Kidney (tissue), 14 donors: Measurements from ENCODE around the gene SLC36A1. TPM values are rescaled to one million over a fixed set of nuclear protein-coding genes. Genes with fewer than 3 reads are reported as not detected.

Experiments used
- DNase-seq, 5 donors: peaks; one replicate each; pipeline ENCODE4 v3.0.0-alpha.2; 2013 to 2020
- FAIRE-seq: peaks from 2 replicates; lab custom pipeline; 2012; peaks lifted over from hg19 to GRCh38; lab: Jason Lieb, UNC
- H3K27ac ChIP-seq, 2 donors: one replicate each; pipeline ENCODE4 v1.7.0; 2013; ENCODE audit warnings: low read depth in 2 of 2, low read length in 2 of 2, inconsistent platforms in 1 of 2
- H3K27me3 ChIP-seq: one replicate; pipeline ENCODE4 v1.7.1; 2013; ENCODE audit warnings: low read length, inconsistent platforms; ENCODE audit not compliant: control insufficient read depth, insufficient read depth
- H3K36me3 ChIP-seq, 3 donors: one replicate each; pipeline versions ENCODE4 v1.7.0 to v1.7.1; 2013; ENCODE audit warnings: low read length in 3 of 3, control low read depth in 1 of 3, inconsistent platforms in 1 of 3; ENCODE audit not compliant: insufficient read depth in 3 of 3, control insufficient read depth in 2 of 3
- H3K4me1 ChIP-seq, 3 donors: one replicate each; pipeline versions ENCODE4 v1.7.0 to v1.7.1; 2013; ENCODE audit warnings: low read length in 3 of 3, inconsistent platforms in 1 of 3, low read depth in 1 of 3; ENCODE audit not compliant: control insufficient read depth in 2 of 3, insufficient read depth in 2 of 3
- H3K4me3 ChIP-seq, 3 donors: one replicate each; pipeline versions ENCODE4 v1.7.0 to v1.8.1; 2013; ENCODE audit warnings: low read length in 3 of 3, control low read depth in 1 of 3, inconsistent platforms in 1 of 3
- H3K9ac ChIP-seq, 3 donors: one replicate each; pipeline versions ENCODE4 v1.7.0 to v1.7.1; 2013; ENCODE audit warnings: low read length in 3 of 3, control low read depth in 1 of 3, inconsistent platforms in 1 of 3
- H3K9me3 ChIP-seq, 3 donors: one replicate each; pipeline versions ENCODE4 v1.7.0 to v1.7.1; 2013; ENCODE audit warnings: low read length in 3 of 3, control low read depth in 1 of 3, inconsistent platforms in 1 of 3; ENCODE audit not compliant: control insufficient read depth in 2 of 3, insufficient read depth in 1 of 3
- intact Hi-C: fragments of 100-400 bp; cut with DNase I; formaldehyde crosslinking; loops from one replicate; pipeline ENCODE4 v1.11.1; 2022
- polyA plus RNA-seq: library from polyadenylated mRNA; stranded (reverse); fragments of 350-450 nt; fragmentation: Illumina TruSeq; extraction: RNeasy Lipid Tissue Mini Kit (QIAGEN cat#74804); gene quantifications from one replicate; pipeline ENCODE4 v1.2.3, GENCODE V29; 2014; ENCODE audit warnings: low read depth, low replicate concordance; ENCODE audit not compliant: insufficient read depth
- total RNA-seq: library from RNA; stranded (reverse); fragmentation: NEBNext Ultra II Directional; extraction: Animal tissue kit (Norgen Biotek cat#: 25700); gene quantifications from one replicate; pipeline ENCODE4 v1.2.1, GENCODE V29; 2021
- TF ChIP-seq, protein P1 (sequence below): IDR thresholded peaks from 3 replicates; pipeline ENCODE4 v1.5.1; 2012; ENCODE audit warnings: mild to moderate bottlenecking, moderate library complexity, borderline replicate concordance; ENCODE audit not compliant: insufficient read depth; ENCODE audit errors: extremely low read depth
- donor health status: control.
- donor health status: control.
- donor health status: control.
- donor health status: control.
- donor health status: control.
- donor health status: DM: yes; HTN: yes; CAD: no.
- donor health status: Normal renal cell carcinoma (clear cell type).

Gene SLC36A1
- total and polyA plus RNA-seq, 2 donors from 2014 or later, result 4.1 to 11.0 TPM

DNA sequence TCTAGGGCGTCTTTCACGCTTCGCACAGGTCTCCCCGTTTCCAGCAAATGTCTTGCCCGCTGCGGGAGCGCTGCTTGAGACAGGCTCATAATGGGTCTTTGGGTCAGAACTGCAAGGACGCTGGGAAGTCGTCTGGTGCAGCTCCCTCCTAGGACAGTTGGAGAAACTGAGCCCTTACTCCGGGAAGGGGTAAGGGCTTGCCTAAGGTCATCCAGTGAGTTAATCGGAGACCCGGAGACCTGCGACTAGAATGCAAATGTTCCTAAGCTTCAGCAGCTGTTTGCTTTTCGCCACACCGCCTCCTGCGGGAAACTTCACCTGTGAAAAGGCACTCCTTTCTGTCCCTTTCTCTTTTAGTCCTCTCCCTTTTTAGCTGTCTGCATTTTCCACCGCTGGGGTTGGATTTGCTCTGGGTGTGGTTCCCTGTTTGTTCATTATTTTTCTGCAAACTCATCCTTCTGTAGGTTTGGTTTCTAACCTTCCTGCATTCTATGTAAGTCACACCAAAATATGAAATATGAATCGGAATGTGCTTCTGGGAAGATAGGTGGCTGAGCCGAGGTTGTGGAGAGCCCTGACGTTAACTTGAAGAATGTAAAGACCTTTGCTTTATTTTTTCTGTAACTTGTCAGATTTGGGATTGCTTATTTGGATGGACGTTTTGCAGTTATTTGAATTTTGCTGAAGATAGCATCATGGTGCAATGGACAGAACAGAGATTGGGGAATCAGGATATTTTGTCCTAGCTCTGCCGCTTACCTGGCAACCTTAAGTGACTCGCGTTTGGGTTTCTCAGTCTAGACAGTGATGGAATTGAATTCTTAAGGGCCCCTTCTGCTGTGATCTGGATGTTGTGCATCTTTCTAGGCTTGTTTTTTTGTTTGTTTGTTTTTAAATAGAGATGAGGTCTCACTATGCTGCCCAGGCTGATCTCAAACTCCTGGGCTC lies 909 bp downstream of the SLC36A1 start:
- H3K9me3 ChIP-seq, result no peaks in the 10 kb centered on the region
- intact Hi-C loops, result no loop called here
- TF ChIP-seq, protein P1, sequence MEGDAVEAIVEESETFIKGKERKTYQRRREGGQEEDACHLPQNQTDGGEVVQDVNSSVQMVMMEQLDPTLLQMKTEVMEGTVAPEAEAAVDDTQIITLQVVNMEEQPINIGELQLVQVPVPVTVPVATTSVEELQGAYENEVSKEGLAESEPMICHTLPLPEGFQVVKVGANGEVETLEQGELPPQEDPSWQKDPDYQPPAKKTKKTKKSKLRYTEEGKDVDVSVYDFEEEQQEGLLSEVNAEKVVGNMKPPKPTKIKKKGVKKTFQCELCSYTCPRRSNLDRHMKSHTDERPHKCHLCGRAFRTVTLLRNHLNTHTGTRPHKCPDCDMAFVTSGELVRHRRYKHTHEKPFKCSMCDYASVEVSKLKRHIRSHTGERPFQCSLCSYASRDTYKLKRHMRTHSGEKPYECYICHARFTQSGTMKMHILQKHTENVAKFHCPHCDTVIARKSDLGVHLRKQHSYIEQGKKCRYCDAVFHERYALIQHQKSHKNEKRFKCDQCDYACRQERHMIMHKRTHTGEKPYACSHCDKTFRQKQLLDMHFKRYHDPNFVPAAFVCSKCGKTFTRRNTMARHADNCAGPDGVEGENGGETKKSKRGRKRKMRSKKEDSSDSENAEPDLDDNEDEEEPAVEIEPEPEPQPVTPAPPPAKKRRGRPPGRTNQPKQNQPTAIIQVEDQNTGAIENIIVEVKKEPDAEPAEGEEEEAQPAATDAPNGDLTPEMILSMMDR, result no peak
- H3K36me3 ChIP-seq, result no peaks in the 10 kb centered on the region
- peaks cover 0 to 2% (median 0%) of the 10 kb centered on the region in 3 donors for H3K4me1 ChIP-seq
- H3K9ac ChIP-seq, result peak overlapping the region; percentile 38 to 67 (median 57)
- DNase-seq (peak in 3 of 5 donors; percentile 26 to 46 (median 37)), FAIRE-seq (no peak)
- H3K27me3 ChIP-seq, result no peaks in the 10 kb centered on the region
- no peak overlapping the region for H3K27ac ChIP-seq
- H3K4me3 ChIP-seq, result peak overlapping the region; percentile 54 to 94 (median 83)

DNA sequence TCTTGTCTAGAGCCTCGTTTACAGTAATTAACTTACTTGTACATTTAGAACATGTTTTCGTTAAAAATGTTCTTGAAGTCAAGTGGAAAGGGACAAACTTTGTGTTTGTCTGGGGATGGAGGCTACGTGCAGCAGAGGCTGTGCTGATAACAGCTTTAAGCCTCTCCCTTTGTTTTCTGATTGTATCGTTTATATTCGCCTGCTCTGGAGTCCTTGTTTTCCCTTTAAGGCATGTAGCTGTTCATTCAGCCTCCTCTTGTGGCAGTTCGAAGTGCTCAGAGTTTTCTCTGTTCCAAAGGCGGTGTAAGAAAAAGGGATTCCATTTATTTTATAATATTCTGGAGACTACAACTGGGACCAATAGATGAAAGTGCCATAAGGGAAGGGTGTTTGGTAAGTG lies 1.9 kb downstream of the SLC36A1 start:
- Histone ChIP-seq H3K27me3 (no peaks in the 10 kb centered on the region), H3K4me1 (peaks cover 0 to 2% (median 0%) of the 10 kb centered on the region in 3 donors), H3K9ac (no peak overlapping the region), H3K4me3 (peak overlapping the region in 2 of 3 donors; percentile 3 to 94), H3K36me3 (no peaks in the 10 kb centered on the region), H3K9me3 (no peaks in the 10 kb centered on the region), H3K27ac (no peak overlapping the region)
- no peak for FAIRE-seq
- TF ChIP-seq, protein P1, result no peak
- intact Hi-C loops, result no loop called here
- no peak for DNase-seq

DNA sequence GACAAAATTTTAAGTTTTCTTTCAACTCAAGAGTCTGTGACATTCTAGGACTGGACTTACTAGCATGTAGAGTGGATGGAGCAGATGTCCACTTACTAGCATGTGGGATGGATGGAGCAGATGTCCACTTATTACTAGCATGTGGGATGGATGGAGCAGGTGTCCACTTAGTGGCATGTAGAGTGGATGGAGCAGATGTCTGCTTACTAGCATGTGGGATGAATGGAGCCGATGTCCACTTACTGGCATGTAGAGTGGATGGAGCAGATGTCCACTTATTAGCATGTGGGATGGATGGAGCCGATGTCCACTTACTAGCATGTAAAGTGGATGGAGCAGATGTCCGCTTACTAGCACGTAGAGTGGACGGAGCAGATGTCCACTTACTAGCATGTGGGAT lies 2.4 kb downstream of the SLC36A1 start:
- FAIRE-seq (no peak), DNase-seq (no peak)
- TF ChIP-seq, protein P1, result no peak
- Histone ChIP-seq H3K36me3 (no peaks in the 10 kb centered on the region), H3K4me3 (no peak overlapping the region), H3K9ac (no peak overlapping the region), H3K27me3 (no peaks in the 10 kb centered on the region), H3K4me1 (peaks cover 0 to 2% (median 0%) of the 10 kb centered on the region in 3 donors), H3K9me3 (no peaks in the 10 kb centered on the region), H3K27ac (no peak overlapping the region)
- intact Hi-C loops, result no loop called here
